Activated CD4-positive, alpha-beta T cell treated with anti-CD3 and anti-CD28 coated beads for 36 hours (primary cell): ENCODE data around the gene OR5AR1. TPM values are rescaled to one million over a fixed set of nuclear protein-coding genes. Genes with fewer than 3 reads are reported as not detected.

Source experiments
- ATAC-seq: fragments of 200-7000 bp; cut with Tn5 transposase; one replicate; pipeline ENCODE4 v1.10.0; 2021; ENCODE audit warnings: mild to moderate bottlenecking, moderate library complexity
- CTCF ChIA-PET: fragments of 350-600 bp; sonication (Branson Sonifier 250); formaldehyde crosslinking; loops from one replicate; lab custom pipeline; 2021; ENCODE audit warnings: antibody characterized with exemption; lab: Charles Lee
- POLR2A ChIA-PET: fragments of 350-600 bp; sonication (Branson Sonifier 250); formaldehyde crosslinking; loops from one replicate; lab custom pipeline; 2021; ENCODE audit warnings: antibody characterized with exemption, inconsistent platforms; lab: Charles Lee
- DNase-seq: peaks from one replicate; pipeline ENCODE4 v3.0.0-alpha.2; 2020
- H3K27ac Mint-ChIP-seq: one replicate; pipeline ENCODE4 v1.8.0; 2021; ENCODE audit warnings: mixed read lengths
- H3K27me3 Mint-ChIP-seq: one replicate; pipeline ENCODE4 v1.8.0; 2021; ENCODE audit warnings: mixed read lengths
- H3K36me3 Mint-ChIP-seq: one replicate; pipeline ENCODE4 v1.8.0; 2021; ENCODE audit warnings: low read depth, mixed read lengths
- H3K4me1 Mint-ChIP-seq: one replicate; pipeline ENCODE4 v1.8.0; 2021; ENCODE audit warnings: mixed read lengths
- H3K4me3 Mint-ChIP-seq: one replicate; pipeline ENCODE4 v1.8.0; 2021; ENCODE audit warnings: mild to moderate bottlenecking, moderate library complexity, mixed read lengths
- H3K9me3 Mint-ChIP-seq: one replicate; pipeline ENCODE4 v1.8.0; 2021; ENCODE audit warnings: low read depth, mixed read lengths
- intact Hi-C, 2 experiments: fragments of 100-400 bp; cut with DNase I in 1 of 2; cut with micrococcal nuclease in 1 of 2; formaldehyde crosslinking; loops; one replicate each; pipeline versions ENCODE4 v1.14.2 to v1.15.1; 2022 to 2024; cut with DNase I, micrococcal nuclease
- total RNA-seq, 2 experiments: library from RNA; stranded (reverse); gene quantifications; one replicate each; pipeline ENCODE4 v1.2.3, GENCODE V29; 2021

OR5AR1 gene
- total RNA-seq, 2 experiments from 2014 or later, result not detected

- Mint-ChIP-seq H3K27me3 (no peaks in the 10 kb centered on the region), H3K4me3 (no peak within 1 kb of the TSS)
Measured at GRCh38 chr11:56698795-56699194, 35.3 kb downstream of the OR5AR1 start, which contains the start of gene OR9G1. OR9G1 (plus strand) TSS chr11:56699095; CDS start chr11:56700388, 1,293 bp downstream.

DNA sequence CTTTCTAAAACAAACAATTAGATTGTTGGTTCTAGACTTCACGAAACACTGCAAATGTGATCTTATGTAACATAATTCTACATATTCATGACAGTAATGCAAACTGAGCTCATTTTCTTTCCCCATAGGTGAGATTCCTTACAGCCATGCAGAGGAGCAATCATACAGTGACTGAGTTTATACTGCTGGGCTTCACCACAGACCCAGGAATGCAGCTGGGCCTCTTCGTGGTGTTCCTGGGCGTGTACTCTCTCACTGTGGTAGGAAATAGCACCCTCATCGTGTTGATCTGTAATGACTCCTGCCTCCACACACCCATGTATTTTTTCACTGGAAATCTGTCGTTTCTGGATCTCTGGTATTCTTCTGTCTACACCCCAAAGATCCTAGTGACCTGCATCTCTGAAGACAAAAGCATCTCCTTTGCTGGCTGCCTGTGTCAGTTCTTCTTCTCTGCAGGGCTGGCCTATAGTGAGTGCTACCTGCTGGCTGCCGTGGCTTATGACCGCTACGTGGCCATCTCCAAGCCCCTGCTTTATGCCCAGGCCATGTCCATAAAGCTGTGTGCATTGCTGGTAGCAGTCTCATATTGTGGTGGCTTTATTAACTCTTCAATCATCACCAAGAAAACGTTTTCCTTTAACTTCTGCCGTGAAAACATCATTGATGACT, 36.9 kb downstream of the OR5AR1 start:
- Mint-ChIP-seq H3K9me3 (no peaks in the 10 kb centered on the region), H3K27me3 (no peaks in the 10 kb centered on the region), H3K4me3 (no peak overlapping the region), H3K36me3 (no peaks in the 10 kb centered on the region), H3K4me1 (no peaks in the 10 kb centered on the region), H3K27ac (no peak overlapping the region)
- intact Hi-C loops, result no loop called here
- ATAC-seq (no peak), DNase-seq (no peak)
- POLR2A ChIA-PET, result no interaction called here
- CTCF ChIA-PET, result no interaction called here

More at GRCh38 chr11:56698795-56699194, 35.3 kb downstream of the OR5AR1 start, which contains the start of gene OR9G1:
- H3K4me1 Mint-ChIP-seq, result no peaks in the 10 kb centered on the region
- DNase-seq (no peak), ATAC-seq (no peak)
- H3K9me3 Mint-ChIP-seq, result peaks cover 2% of the 10 kb centered on the region
- no peaks in the 10 kb centered on the region for H3K36me3 Mint-ChIP-seq
- no peak within 1 kb of the TSS for H3K27ac Mint-ChIP-seq
- CTCF ChIA-PET, result no interaction called here
- intact Hi-C loops, result no loop called here
- POLR2A ChIA-PET, result no interaction called here

DNA sequence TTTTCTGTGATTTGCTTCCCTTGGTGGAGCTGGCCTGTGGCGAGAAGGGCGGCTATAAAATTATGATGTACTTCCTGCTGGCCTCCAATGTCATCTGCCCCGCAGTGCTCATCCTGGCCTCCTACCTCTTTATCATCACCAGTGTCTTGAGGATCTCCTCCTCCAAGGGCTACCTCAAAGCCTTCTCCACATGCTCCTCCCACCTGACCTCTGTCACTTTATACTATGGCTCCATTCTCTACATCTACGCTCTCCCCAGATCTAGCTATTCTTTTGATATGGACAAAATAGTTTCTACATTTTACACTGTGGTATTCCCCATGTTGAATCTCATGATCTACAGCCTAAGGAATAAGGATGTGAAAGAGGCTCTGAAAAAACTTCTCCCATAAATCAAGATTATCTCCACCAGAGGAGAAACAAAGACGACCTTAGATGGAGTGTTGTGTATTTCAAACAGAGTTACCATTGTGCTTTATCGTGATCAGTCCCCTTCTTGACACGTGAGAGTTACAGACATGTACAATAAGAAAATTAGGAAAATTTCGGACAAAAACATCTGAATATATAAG, 37.5 kb downstream of the OR5AR1 start:
- H3K27ac Mint-ChIP-seq, result no peak overlapping the region
- H3K27me3 Mint-ChIP-seq, result no peaks in the 10 kb centered on the region
- ATAC-seq (no peak), DNase-seq (no peak)
- no peak overlapping the region for H3K4me3 Mint-ChIP-seq
- H3K9me3 Mint-ChIP-seq, result no peaks in the 10 kb centered on the region
- no peaks in the 10 kb centered on the region for H3K4me1 Mint-ChIP-seq
- intact Hi-C loops, result no loop called here
- no peaks in the 10 kb centered on the region for H3K36me3 Mint-ChIP-seq
- CTCF ChIA-PET, result no interaction called here
- POLR2A ChIA-PET, result no interaction called here

- intact Hi-C loops, result no loop called here
- Mint-ChIP-seq H3K4me1 (no peaks in the 10 kb centered on the region), H3K36me3 (no peaks in the 10 kb centered on the region), H3K9me3 (peaks cover 4% of the 10 kb centered on the region), H3K27ac (no peak overlapping the region), H3K4me3 (no peak overlapping the region), H3K27me3 (no peaks in the 10 kb centered on the region)
- ATAC-seq, result no peak
- no peak for DNase-seq
- ChIA-PET POLR2A (no interaction called here), CTCF (no interaction called here)
Measured at GRCh38 chr11:56705784-56706396, 42.4 kb downstream of the OR5AR1 start.

DNA sequence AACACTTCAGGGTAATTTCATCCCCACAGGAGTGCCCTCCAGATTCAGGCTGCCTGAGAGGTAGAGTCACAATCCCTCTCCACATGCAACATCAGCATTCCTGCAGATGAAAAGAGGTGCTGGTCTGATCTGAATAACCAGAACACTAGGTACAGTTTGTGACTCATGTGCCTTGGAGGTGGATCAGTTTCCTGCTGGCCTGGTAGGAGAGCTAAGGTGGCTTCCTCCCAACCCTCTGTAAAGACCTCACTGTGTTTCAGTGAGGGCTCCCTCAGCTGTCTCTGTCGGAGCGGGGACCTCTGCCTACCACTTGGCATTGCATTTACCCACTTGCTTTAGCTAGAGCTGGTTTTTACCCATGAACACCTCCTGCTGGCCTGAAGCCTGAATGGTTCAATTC, 43.0 kb downstream of the OR5AR1 start:
- H3K4me1 Mint-ChIP-seq, result no peaks in the 10 kb centered on the region
- H3K27me3 Mint-ChIP-seq, result no peaks in the 10 kb centered on the region
- ATAC-seq, result no peak
- H3K36me3 Mint-ChIP-seq, result no peaks in the 10 kb centered on the region
- no peak overlapping the region for H3K4me3 Mint-ChIP-seq
- H3K27ac Mint-ChIP-seq, result no peak overlapping the region
- H3K9me3 Mint-ChIP-seq, result peaks cover 8% of the 10 kb centered on the region
- ChIA-PET POLR2A (no interaction called here), CTCF (no interaction called here)
- DNase-seq, result no peak
- intact Hi-C loops, result no loop called here

DNA sequence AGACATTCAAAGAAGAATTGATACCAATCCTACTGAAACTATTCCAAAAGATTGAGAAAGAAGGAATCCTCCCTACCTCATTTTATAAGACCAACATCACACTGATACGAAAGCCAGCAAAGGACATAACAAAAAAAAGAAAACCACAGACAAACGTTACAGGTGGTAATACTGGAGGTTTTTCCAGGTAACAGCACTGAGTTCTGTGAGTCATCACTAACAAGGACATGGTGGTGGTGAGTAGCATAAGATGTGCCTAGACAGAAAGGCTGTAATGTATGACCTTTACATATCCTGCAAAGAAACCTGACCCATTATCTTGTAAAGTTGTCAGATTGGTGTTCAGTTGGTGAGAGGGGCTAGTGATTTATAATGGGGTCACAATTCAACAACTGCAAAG, 50.7 kb downstream of the OR5AR1 start:
- intact Hi-C loops, result loop anchor here in 1 of 2 experiments (10.0 kb wide), 1 partner anchor 61 kb away; no protein-coding TSS in a partner anchor
- H3K36me3 Mint-ChIP-seq, result no peaks in the 10 kb centered on the region
- H3K4me1 Mint-ChIP-seq, result no peaks in the 10 kb centered on the region
- POLR2A ChIA-PET, result no interaction called here
- CTCF ChIA-PET, result no interaction called here
- DNase-seq (no peak), ATAC-seq (no peak)
- H3K4me3 Mint-ChIP-seq, result no peak overlapping the region
- H3K9me3 Mint-ChIP-seq, result peaks cover 14% of the 10 kb centered on the region
- no peaks in the 10 kb centered on the region for H3K27me3 Mint-ChIP-seq
- no peak overlapping the region for H3K27ac Mint-ChIP-seq

Other genes starting within 250 kb of the OR5AR1 start
- gene OR5M3, start 190.3 kb upstream of the OR5AR1 start, total RNA-seq, result not detected
- gene OR5M8, start 172.3 kb upstream of the OR5AR1 start, total RNA-seq, result not detected
- gene OR5M11, start 120.4 kb upstream of the OR5AR1 start, total RNA-seq, result not detected
- gene OR5M10, start 86.0 kb upstream of the OR5AR1 start, total RNA-seq, result not detected
- gene OR5M1, start 48.8 kb upstream of the OR5AR1 start, total RNA-seq, result not detected
- not detected for gene OR5AP2, start 21.2 kb upstream of the OR5AR1 start, total RNA-seq
- gene OR9G1, start 35.4 kb downstream of the OR5AR1 start, total RNA-seq, result not detected
- not detected for gene OR9G4, start 85.0 kb downstream of the OR5AR1 start, total RNA-seq